Fibroblast of skin of left biceps (primary cell): ENCODE results near the gene JAM3.

Experiments used
- DNase-seq, 2 experiments: peaks; one replicate each; pipeline ENCODE4 v3.0.0-alpha.2; 2013; ENCODE audit warnings: low read depth in 2 of 2

Gene JAM3

GRCh38 chr11:134039726-134040385 lies 29.0 kb upstream of the JAM3 start:
- no peak for DNase-seq

DNA sequence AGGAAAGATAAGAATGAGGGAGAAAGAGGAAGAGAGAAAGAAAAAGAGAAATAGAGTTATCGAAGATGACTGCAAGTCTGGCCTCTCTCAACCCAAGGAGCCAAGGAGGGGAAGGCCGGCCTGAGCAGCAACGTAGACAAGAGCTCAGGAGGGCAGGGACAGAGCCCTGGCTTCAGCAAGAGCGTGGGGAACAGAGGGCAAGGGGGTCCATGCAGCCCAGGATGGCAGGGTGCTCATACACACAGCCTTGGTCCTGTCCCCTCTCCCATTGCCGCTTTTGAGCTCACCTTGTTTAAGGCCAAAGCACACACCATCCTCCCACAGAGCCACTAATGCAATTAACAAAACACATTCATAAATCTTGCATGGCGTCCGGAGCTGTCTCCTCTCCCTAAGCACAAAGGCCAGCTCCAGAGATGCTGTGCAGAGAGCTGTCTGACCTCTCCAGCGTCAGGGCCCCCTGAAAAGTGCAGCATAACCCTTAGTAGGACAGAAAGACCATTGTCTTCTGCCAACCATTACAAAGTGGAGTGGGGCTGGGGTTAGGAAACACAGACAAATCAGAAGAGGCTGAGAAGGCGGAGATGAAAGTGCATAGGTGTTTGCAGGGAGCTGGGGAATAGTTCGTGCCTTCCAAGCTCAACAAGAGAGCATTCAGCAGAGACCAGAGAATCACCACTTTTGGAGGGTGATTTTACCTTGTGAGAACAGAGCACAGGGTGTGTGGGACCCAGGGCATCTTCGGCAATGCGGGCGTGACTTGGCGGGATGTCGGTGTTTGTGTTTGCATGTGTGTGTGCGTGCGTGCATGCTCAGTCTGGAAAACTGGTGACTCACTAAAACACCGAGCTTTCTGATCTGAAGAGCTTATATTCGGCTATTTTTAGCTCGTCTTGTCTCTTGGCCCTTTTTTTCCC lies 28.2 kb upstream of the JAM3 start:
- no peak for DNase-seq

DNA sequence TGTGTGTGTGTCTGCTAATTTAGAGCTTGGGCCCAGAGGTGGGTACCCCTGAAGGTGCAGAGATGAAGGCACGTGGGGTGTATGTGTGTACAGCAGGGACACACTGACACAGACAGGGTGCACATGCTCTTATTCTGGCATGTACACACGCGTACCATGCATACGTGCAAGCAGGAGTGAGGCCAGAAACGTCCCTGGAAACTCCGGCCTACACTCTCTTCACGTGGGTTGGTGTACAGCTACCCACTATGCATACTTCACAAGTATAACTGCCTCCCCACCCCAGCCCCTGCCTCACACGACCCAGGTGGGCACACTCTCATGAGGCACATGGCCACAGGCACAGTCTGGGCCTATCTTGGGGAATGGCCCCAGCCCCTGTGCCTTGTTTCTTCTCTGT lies 27.5 kb upstream of the JAM3 start:
- no peak for DNase-seq

DNA sequence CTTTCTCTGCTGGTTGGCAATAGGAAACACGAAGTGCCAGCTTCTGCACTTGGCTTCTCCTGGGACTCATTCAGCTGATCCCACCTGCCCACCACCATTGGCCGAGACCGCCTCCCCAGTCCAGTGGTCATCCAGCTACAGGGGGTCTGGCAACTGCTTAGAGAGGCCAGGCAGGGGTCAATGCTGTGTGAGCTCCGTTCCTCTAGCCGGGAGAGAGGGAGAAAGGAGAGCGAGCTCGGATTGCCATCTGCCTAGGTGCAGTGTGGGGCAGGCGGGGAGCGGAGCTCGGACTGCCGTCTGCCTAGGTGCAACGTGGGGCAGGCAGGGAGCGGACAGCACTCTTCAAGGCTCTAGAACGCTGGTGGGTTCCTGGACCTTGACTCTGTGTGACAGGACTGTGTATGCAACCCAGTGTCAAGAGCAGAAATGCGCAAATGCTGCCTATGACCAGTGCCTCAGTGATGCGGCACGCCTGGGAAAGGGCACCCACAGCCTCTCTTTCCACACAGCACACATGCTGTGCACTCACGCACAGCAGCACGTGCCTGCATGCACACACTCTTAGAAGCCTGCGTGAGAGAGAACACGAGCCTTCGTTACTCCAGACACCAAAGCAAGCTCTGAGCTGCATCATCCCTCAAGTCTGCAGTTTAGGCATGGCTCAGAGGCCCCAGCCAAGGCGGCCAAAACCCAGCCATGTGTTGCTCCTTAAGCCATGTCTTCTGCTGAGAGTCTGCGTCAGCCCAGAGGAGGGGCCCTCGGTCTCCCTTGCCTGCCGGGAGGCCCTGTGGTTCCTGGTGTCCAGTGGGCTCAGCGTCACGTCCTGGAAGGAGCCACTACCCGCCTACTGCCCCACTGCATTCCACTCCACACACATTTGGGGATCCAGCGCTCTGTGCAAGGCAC lies 26.8 kb upstream of the JAM3 start:
- DNase-seq: no peak

GRCh38 chr11:134043821-134044420 lies 25.0 kb upstream of the JAM3 start:
- DNase-seq: no peak

DNA sequence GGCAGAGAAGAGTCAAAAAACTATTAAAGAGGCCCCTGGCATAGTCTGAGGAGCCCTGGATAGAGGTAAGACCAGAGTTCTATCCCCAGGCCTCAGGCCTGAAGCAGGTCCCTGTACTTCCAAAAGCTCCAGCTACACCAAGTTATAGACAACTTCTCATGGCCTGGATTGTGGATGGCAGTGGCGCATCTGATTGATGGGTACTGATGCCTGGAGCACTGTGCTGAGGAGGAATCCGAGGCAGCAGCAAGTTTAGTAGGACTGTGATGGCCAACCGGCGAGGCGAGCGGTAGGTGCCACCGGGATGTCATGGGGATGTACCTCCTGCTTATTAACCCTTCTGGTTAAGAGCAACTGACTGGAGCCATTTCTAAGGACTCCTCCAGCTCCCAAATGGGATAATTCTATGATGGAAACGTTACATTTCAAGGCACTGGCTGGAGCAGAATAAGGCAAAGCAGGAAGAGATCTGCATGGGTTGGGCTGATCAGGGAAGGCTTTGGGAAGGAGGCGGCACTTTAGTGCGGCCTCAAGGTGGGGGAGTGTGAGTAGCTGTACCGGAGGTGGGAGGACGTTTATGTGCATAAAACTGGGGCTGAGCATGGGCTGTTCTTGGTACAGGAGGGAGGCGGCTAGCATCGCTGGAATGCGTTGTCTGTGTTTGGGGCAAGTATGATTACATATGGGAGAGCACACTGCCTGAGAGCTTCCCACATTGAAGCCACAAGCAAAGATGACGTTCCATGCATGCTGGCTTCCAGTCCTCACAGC lies 24.2 kb upstream of the JAM3 start:
- no peak for DNase-seq

- DNase-seq: no peak
These were observed 22.9 kb upstream of the JAM3 start for GRCh38 chr11:134045799-134046635.

GRCh38 chr11:134046681-134047449 lies 22.0 kb upstream of the JAM3 start:
- DNase-seq: no peak

GRCh38 chr11:134047586-134047999 lies 21.3 kb upstream of the JAM3 start:
- DNase-seq: peak in 1 of 2 experiments; percentile 59

- DNase-seq: no peak
These were observed 20.8 kb upstream of the JAM3 start for GRCh38 chr11:134048028-134048427.

DNA sequence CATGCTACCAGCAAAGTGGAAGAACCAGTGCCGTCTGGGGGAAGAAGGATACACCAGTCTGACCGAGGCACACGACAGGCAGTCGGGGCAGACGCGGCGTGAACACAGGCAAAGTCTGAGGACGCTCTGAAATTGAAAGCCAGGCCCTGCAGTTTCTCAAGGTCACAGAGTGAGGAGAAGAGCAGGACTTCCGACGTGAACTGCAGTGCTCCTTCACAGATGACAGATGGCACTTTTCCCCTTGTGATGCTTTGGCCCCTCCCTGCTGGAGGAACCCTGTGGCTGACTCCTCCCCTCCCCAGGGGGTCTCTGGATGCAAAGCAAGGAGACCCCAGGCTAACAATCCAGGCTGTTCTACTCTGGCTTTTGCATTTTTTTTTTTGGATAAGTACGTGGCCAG lies 19.6 kb upstream of the JAM3 start:
- DNase-seq: no peak

- DNase-seq: no peak
These were observed 18.1 kb upstream of the JAM3 start for GRCh38 chr11:134050541-134051383.

GRCh38 chr11:134052395-134052987 lies 16.4 kb upstream of the JAM3 start:
- no peak for DNase-seq

GRCh38 chr11:134052988-134053945 lies 15.6 kb upstream of the JAM3 start:
- DNase-seq: no peak

DNA sequence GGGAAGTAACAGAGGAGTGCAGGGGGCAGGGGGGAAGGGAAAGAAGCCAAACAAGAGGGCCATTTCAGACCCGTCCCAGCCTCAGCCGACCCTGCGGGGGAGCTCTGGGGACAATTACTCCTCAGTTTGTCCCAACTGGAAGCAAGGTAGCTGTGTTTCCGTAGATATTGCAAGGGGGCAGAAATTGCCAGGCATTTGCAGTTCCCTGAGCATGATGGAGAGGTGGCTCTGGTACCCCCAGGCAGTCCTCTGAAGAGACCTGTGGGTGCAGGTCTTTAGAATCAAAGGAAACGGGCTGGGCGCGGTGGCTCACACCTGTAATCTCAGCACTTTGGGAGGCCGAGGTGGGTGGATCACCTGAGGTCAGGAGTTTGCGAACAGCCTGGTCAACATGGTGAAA lies 13.8 kb upstream of the JAM3 start:
- DNase-seq: no peak

DNA sequence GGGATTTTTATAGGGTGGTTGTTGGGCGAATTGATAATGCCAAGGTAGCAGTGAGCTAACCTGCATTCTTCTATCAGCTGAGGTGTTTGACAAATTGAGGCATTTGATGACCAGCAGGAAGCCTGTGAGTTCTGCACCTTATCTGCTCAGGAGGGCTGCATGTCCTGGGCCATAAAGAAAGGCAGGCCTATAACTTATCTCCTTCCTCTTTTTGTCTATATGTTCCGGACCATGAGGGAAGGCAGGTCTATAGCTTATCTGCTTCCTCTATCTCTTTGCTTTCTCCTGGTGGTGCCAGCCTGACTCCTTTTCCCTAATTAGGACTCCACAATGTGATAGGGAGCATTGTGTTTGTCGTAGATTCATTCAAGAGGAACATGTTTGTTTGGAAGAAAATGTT lies 8.6 kb upstream of the JAM3 start:
- no peak for DNase-seq
